ENCODE measurements around the gene EPB41L3.
A peak's percentile ranks its signal among the peaks of the same experiment; 100 is the strongest.
"Not testable (repeated sequence)": the region's sequence is repeated elsewhere in the genome, so short reads cannot be mapped to it uniquely, and the experiment has no call there.

Gene EPB41L3

GRCh38 chr18:5543773-5544389 is at the start of gene EPB41L3:
Gene EPB41L3, minus strand, starts transcription at chr18:5543997. Its CDS starts 54,814 bp downstream, at chr18:5489183.
- Mint-ChIP-seq H3K27me3 (peaks cover 57% of the 10 kb centered on the region), H3K9me3 (no peaks in the 10 kb centered on the region), H3K4me3 (no peak within 1 kb of the TSS), H3K36me3 (no peaks in the 10 kb centered on the region), H3K4me1 (peaks cover 6% of the 10 kb centered on the region), H3K27ac (no peak within 1 kb of the TSS)
- peak; percentile 14 for ATAC-seq

- Mint-ChIP-seq H3K9me3 (peaks cover 18% of the 10 kb centered on the region), H3K36me3 (no peaks in the 10 kb centered on the region), H3K4me3 (no peak overlapping the region), H3K4me1 (no peaks in the 10 kb centered on the region), H3K27ac (no peak overlapping the region), H3K27me3 (no peaks in the 10 kb centered on the region)
- ATAC-seq, result no peak
These were observed 44.7 kb upstream of the EPB41L3 start for GRCh38 chr18:5588529-5588928.

GRCh38 chr18:5585653-5586052 is 41.9 kb upstream of the EPB41L3 start:
- Mint-ChIP-seq H3K4me3 (no peak overlapping the region), H3K9me3 (peaks cover 5% of the 10 kb centered on the region), H3K27ac (no peak overlapping the region), H3K27me3 (no peaks in the 10 kb centered on the region), H3K4me1 (no peaks in the 10 kb centered on the region), H3K36me3 (no peaks in the 10 kb centered on the region)
- no peak for ATAC-seq

GRCh38 chr18:5584746-5585417 is 41.1 kb upstream of the EPB41L3 start:
- no peaks in the 10 kb centered on the region for H3K27me3 Mint-ChIP-seq
- H3K4me1 Mint-ChIP-seq, result no peaks in the 10 kb centered on the region
- no peak overlapping the region for H3K4me3 Mint-ChIP-seq
- no peak overlapping the region for H3K27ac Mint-ChIP-seq
- no peaks in the 10 kb centered on the region for H3K9me3 Mint-ChIP-seq
- ATAC-seq, result no peak
- no peaks in the 10 kb centered on the region for H3K36me3 Mint-ChIP-seq

- no peaks in the 10 kb centered on the region for H3K36me3 Mint-ChIP-seq
- no peak for ATAC-seq
- H3K4me3 Mint-ChIP-seq, result no peak overlapping the region
- H3K9me3 Mint-ChIP-seq, result no peaks in the 10 kb centered on the region
- H3K27ac Mint-ChIP-seq, result no peak overlapping the region
- no peaks in the 10 kb centered on the region for H3K4me1 Mint-ChIP-seq
- no peaks in the 10 kb centered on the region for H3K27me3 Mint-ChIP-seq
These were observed 39.3 kb upstream of the EPB41L3 start for GRCh38 chr18:5582849-5583681.

- Mint-ChIP-seq H3K27ac (no peak overlapping the region), H3K4me3 (no peak overlapping the region), H3K4me1 (no peaks in the 10 kb centered on the region), H3K27me3 (no peaks in the 10 kb centered on the region), H3K9me3 (no peaks in the 10 kb centered on the region), H3K36me3 (no peaks in the 10 kb centered on the region)
- ATAC-seq, result no peak
These were observed 38.3 kb upstream of the EPB41L3 start for GRCh38 chr18:5582076-5582475.

GRCh38 chr18:5574843-5575242 is 31.0 kb upstream of the EPB41L3 start:
- H3K4me3 Mint-ChIP-seq, result no peak overlapping the region
- H3K9me3 Mint-ChIP-seq, result no peaks in the 10 kb centered on the region
- no peaks in the 10 kb centered on the region for H3K36me3 Mint-ChIP-seq
- no peak for ATAC-seq
- no peaks in the 10 kb centered on the region for H3K4me1 Mint-ChIP-seq
- H3K27me3 Mint-ChIP-seq, result peaks cover 8% of the 10 kb centered on the region
- H3K27ac Mint-ChIP-seq, result no peak overlapping the region

GRCh38 chr18:5571666-5572065 is 27.9 kb upstream of the EPB41L3 start:
- no peak for ATAC-seq
- Mint-ChIP-seq H3K4me1 (no peaks in the 10 kb centered on the region), H3K9me3 (no peaks in the 10 kb centered on the region), H3K4me3 (no peak overlapping the region), H3K27me3 (peaks cover 8% of the 10 kb centered on the region), H3K36me3 (no peaks in the 10 kb centered on the region), H3K27ac (no peak overlapping the region)

GRCh38 chr18:5570613-5571012 is 26.8 kb upstream of the EPB41L3 start:
- H3K36me3 Mint-ChIP-seq, ATAC-seq, H3K9me3 Mint-ChIP-seq: not testable (repeated sequence)

GRCh38 chr18:5568416-5568815 is 24.6 kb upstream of the EPB41L3 start:
- Mint-ChIP-seq H3K4me1 (no peaks in the 10 kb centered on the region), H3K27me3 (no peaks in the 10 kb centered on the region), H3K27ac (no peak overlapping the region), H3K4me3 (no peak overlapping the region), H3K36me3 (no peaks in the 10 kb centered on the region), H3K9me3 (no peaks in the 10 kb centered on the region)
- ATAC-seq, result no peak

More at GRCh38 chr18:5570613-5571012, 26.8 kb upstream of the EPB41L3 start:
- not testable (repeated sequence) for H3K27ac Mint-ChIP-seq, H3K4me1 Mint-ChIP-seq, H3K4me3 Mint-ChIP-seq, H3K27me3 Mint-ChIP-seq

- H3K9me3 Mint-ChIP-seq, result no peaks in the 10 kb centered on the region
- H3K36me3 Mint-ChIP-seq, result no peaks in the 10 kb centered on the region
- H3K27ac Mint-ChIP-seq, result no peak overlapping the region
- no peaks in the 10 kb centered on the region for H3K27me3 Mint-ChIP-seq
- ATAC-seq, result no peak
- H3K4me3 Mint-ChIP-seq, result no peak overlapping the region
- H3K4me1 Mint-ChIP-seq, result no peaks in the 10 kb centered on the region
These were observed 15.1 kb upstream of the EPB41L3 start for GRCh38 chr18:5558851-5559250.

GRCh38 chr18:5556310-5556974 is 12.6 kb upstream of the EPB41L3 start:
- H3K4me1 Mint-ChIP-seq, result no peaks in the 10 kb centered on the region
- no peaks in the 10 kb centered on the region for H3K36me3 Mint-ChIP-seq
- ATAC-seq, result no peak
- H3K27me3 Mint-ChIP-seq, result no peaks in the 10 kb centered on the region
- no peak overlapping the region for H3K4me3 Mint-ChIP-seq
- H3K9me3 Mint-ChIP-seq, result no peaks in the 10 kb centered on the region
- H3K27ac Mint-ChIP-seq, result no peak overlapping the region

- no peak for ATAC-seq
- Mint-ChIP-seq H3K4me3 (no peak overlapping the region), H3K27ac (no peak overlapping the region), H3K27me3 (no peaks in the 10 kb centered on the region), H3K9me3 (no peaks in the 10 kb centered on the region), H3K36me3 (no peaks in the 10 kb centered on the region), H3K4me1 (no peaks in the 10 kb centered on the region)
These were observed 10.8 kb upstream of the EPB41L3 start for GRCh38 chr18:5554629-5555028.

GRCh38 chr18:5546660-5547059 is 2.9 kb upstream of the EPB41L3 start:
- ATAC-seq, result no peak
- Mint-ChIP-seq H3K9me3 (no peaks in the 10 kb centered on the region), H3K4me1 (peaks cover 6% of the 10 kb centered on the region), H3K27me3 (peaks cover 38% of the 10 kb centered on the region), H3K36me3 (no peaks in the 10 kb centered on the region), H3K27ac (no peak overlapping the region), H3K4me3 (no peak overlapping the region)

GRCh38 chr18:5543036-5543680 is 639 bp downstream of the EPB41L3 start:
- Mint-ChIP-seq H3K9me3 (no peaks in the 10 kb centered on the region), H3K4me3 (no peak overlapping the region)
- peak; percentile 52 for ATAC-seq

More at GRCh38 chr18:5543036-5543680, 639 bp downstream of the EPB41L3 start:
- Mint-ChIP-seq H3K4me1 (peaks cover 6% of the 10 kb centered on the region), H3K36me3 (no peaks in the 10 kb centered on the region), H3K27ac (no peak overlapping the region), H3K27me3 (peaks cover 64% of the 10 kb centered on the region)

All from stimulated activated memory B cell treated with anti-CD40 and anti-IgM and Interleukin-4, amounts not matched to agents 10 μg/mL and 1 μg/mL and 100 μg/mL, for 72 hours (primary cell).